GDM1 (cell line): Measurements from ENCODE around the gene C1orf174.
"Not testable (repeated sequence)": the region's sequence is repeated elsewhere in the genome, so short reads cannot be mapped to it uniquely, and the experiment has no call there.

Experiments
- DNase-seq: peaks from one replicate; lab custom pipeline; 2025; lab: John Stamatoyannopoulos, UW

Gene C1orf174

GRCh38 chr1:3925762-3926161 is 25.7 kb upstream of the C1orf174 start:
- no peak for DNase-seq

- DNase-seq, result no peak
Measured at GRCh38 chr1:3925256-3925655, 25.2 kb upstream of the C1orf174 start.

- no peak for DNase-seq
Measured at GRCh38 chr1:3924825-3925220, 24.8 kb upstream of the C1orf174 start.

- DNase-seq, result no peak
Measured at GRCh38 chr1:3924186-3924824, 24.2 kb upstream of the C1orf174 start.

GRCh38 chr1:3923378-3924185 is 23.5 kb upstream of the C1orf174 start:
- DNase-seq, result no peak

- no peak for DNase-seq
Measured at GRCh38 chr1:3922851-3923250, 22.8 kb upstream of the C1orf174 start.

- no peak for DNase-seq
Measured at GRCh38 chr1:3922201-3922725, 22.2 kb upstream of the C1orf174 start.

- DNase-seq, result no peak
Measured at GRCh38 chr1:3921765-3922164, 21.7 kb upstream of the C1orf174 start.

- no peak for DNase-seq
Measured at GRCh38 chr1:3919706-3920105, 19.6 kb upstream of the C1orf174 start.

- DNase-seq, result no peak
Measured at GRCh38 chr1:3918966-3919611, 19.0 kb upstream of the C1orf174 start.

GRCh38 chr1:3918359-3918758 is 18.3 kb upstream of the C1orf174 start:
- not testable (repeated sequence) for DNase-seq

- DNase-seq, result no peak
Measured at GRCh38 chr1:3917761-3918160, 17.7 kb upstream of the C1orf174 start.

GRCh38 chr1:3915551-3916121 is 15.6 kb upstream of the C1orf174 start:
- no peak for DNase-seq

GRCh38 chr1:3914911-3915310 is 14.8 kb upstream of the C1orf174 start:
- DNase-seq, result no peak

GRCh38 chr1:3914331-3914851 is 14.3 kb upstream of the C1orf174 start:
- DNase-seq, result no peak

- no peak for DNase-seq
Measured at GRCh38 chr1:3912809-3913685, 13.0 kb upstream of the C1orf174 start.

- no peak for DNase-seq
Measured at GRCh38 chr1:3911981-3912808, 12.1 kb upstream of the C1orf174 start.

GRCh38 chr1:3910857-3911845 is 11.1 kb upstream of the C1orf174 start:
- no peak for DNase-seq
